Activated CD4-positive, alpha-beta T cell treated with anti-CD3 and anti-CD28 coated beads for 24 hours (primary cell): ENCODE measurements around the gene BORCS8.
"Not testable (repeated sequence)": the region's sequence is repeated elsewhere in the genome, so short reads cannot be mapped to it uniquely, and the experiment has no call there.

Experiments
- DNase-seq, 2 donors: peaks; one replicate each; pipeline ENCODE4 v3.0.0-alpha.2; 2020; ENCODE audit warnings: low read depth in 2 of 2

Gene BORCS8

GRCh38 chr19:19149435-19149834 lies 42.5 kb downstream of the BORCS8 start:
- no peak for DNase-seq

GRCh38 chr19:19148504-19148903 lies 43.4 kb downstream of the BORCS8 start:
- not testable (repeated sequence) for DNase-seq

- DNase-seq, result no peak
These were observed 44.6 kb downstream of the BORCS8 start for GRCh38 chr19:19147344-19147743.

GRCh38 chr19:19146865-19147264 lies 45.1 kb downstream of the BORCS8 start:
- no peak for DNase-seq

- peak; percentile 85 to 86 for DNase-seq
These were observed 46.0 kb downstream of the BORCS8 start for GRCh38 chr19:19145684-19146608.

GRCh38 chr19:19145281-19145680 lies 46.7 kb downstream of the BORCS8 start:
- no peak for DNase-seq

- DNase-seq, result no peak
These were observed 49.6 kb downstream of the BORCS8 start for GRCh38 chr19:19142347-19142746.

GRCh38 chr19:19140476-19140875 lies 51.5 kb downstream of the BORCS8 start:
- DNase-seq, result no peak

- DNase-seq, result no peak
These were observed 52.1 kb downstream of the BORCS8 start for GRCh38 chr19:19139876-19140229.

- peak; percentile 95 for DNase-seq
These were observed 53.6 kb downstream of the BORCS8 start, which contains the start of gene TMEM161A for GRCh38 chr19:19138109-19138981. Gene TMEM161A (minus strand): TSS chr19:19138478. CDS start chr19:19138428, 50 bp downstream.

- no peak for DNase-seq
These were observed 54.3 kb downstream of the BORCS8 start for GRCh38 chr19:19137556-19138108.

- DNase-seq, result not testable (repeated sequence)
These were observed 56.2 kb downstream of the BORCS8 start for GRCh38 chr19:19135713-19136112.

GRCh38 chr19:19134687-19135158 lies 57.2 kb downstream of the BORCS8 start:
- DNase-seq, result peak in 1 of 2 donors; percentile 31

- no peak for DNase-seq
These were observed 58.0 kb downstream of the BORCS8 start for GRCh38 chr19:19133985-19134384.

- no peak for DNase-seq
These were observed 59.0 kb downstream of the BORCS8 start for GRCh38 chr19:19132912-19133311.

GRCh38 chr19:19131989-19132388 lies 60.0 kb downstream of the BORCS8 start:
- DNase-seq, result no peak
